ENCODE measurements around the gene PRKCA. TPM values are rescaled to one million over a fixed set of nuclear protein-coding genes. Genes with fewer than 3 reads are reported as not detected.

Gene PRKCA
- total and polyA plus RNA-seq, 2 of the 13 experiments (the other 11 are each of a cell fraction or from before 2014, with no cell fraction given) = 18.5 to 21.5 TPM

DNA sequence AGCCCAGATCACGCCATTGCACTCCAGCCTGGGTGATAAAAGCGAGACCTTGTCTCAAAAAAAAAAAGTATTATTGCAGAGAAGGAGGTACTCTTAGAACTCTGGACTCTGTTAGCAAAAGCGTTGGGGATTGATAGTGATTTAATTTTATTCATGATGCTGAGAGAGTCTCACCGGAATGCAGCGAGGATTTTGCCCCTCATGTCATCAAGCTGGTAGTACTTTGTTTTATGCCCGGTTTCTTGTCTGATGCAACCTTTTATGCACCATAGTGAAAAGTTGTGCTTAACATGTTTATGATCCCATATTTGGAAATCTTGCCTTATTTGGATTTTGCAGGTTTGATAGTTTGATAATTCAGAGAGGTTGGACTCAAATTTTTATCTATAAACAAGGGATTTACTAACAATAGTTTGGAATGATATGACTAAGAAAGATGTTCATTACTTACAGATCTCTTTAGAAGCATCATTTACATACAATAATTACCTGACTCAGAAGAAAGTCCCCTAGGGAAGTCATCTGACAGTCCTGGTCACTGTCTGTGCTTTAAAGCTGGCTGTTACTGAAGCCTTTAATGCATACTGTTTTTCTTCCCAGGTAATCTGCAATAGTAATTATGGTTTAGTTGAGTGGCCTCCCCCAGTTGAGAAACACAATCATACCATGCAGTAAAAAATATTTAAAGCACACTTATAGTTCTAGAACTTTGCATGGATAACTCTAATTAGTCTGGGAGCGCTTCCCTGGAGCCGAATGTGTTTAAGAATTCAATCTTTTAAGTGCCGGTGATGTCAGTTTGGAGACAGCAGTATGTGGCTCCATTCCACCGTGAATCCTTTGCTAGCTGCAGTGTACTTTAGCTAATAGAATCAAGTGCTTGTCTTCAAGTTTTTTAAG, 120.9 kb downstream of the PRKCA start:
- H4K20me1 ChIP-seq (ENCODE audit: insufficient read depth, low read length) = no peaks in the 10 kb centered on the region
- ChIA-PET CTCF (ENCODE audit: low intra/inter-chr PET ratio, low total read pairs) (no interaction called here), POLR2A (interaction anchor here (1.3 kb wide), 1 partner anchor 8 kb away, joined by 4 read pairs; no protein-coding TSS in a partner anchor)
- H3K4me1 ChIP-seq (ENCODE audit: insufficient read depth, low read length) = peaks cover 54% of the 10 kb centered on the region
- no peak overlapping the region for H3K4me3 ChIP-seq (replicated peaks in 1 of 3; ENCODE audit: insufficient read depth in 1 of 3, low read depth in 2 of 3, low read length in 3 of 3)
- H3K36me3 ChIP-seq (replicated peaks in 1 of 2; ENCODE audit: control insufficient read depth in 1 of 2, insufficient read depth in 2 of 2, low read length in 2 of 2) = no peaks in the 10 kb centered on the region
- BruUV-seq (replicated peaks) = no TSS peak
- DNase-seq (ENCODE audit: low spot score) (no peak), FAIRE-seq (no peak), ATAC-seq (no peak)
- in situ Hi-C loops (cut with HindIII; ENCODE audit: extremely low pct_ligation_motif_present, low pct_unique_long_range_greater_than_20kb) = no loop called here
- intact Hi-C loops (cut with micrococcal nuclease; ENCODE audit: unreplicated experiment) = no loop called here
- no peak overlapping the region for H3K9ac ChIP-seq (ENCODE audit: insufficient read depth, low read depth, low read length)
- no peak overlapping the region for H2AFZ ChIP-seq (ENCODE audit: low read length)
- no peak overlapping the region for H3K4me2 ChIP-seq (ENCODE audit: low read depth, low read length)
- WGBS (ENCODE audit: low lambda C conversion rate) = 96% methylated on average over 10 of the region's 10 CpGs
- H3K27me3 ChIP-seq (ENCODE audit: control insufficient read depth in 1 of 2, insufficient read depth in 2 of 2, low read length in 2 of 2) = no peaks in the 10 kb centered on the region
- no peak overlapping the region for H3K27ac ChIP-seq (ENCODE audit: extremely low read length, insufficient read depth, low read length)
- H3K79me2 ChIP-seq (ENCODE audit: insufficient read depth, low read length) = peaks cover 52% of the 10 kb centered on the region
- H3K9me3 ChIP-seq (ENCODE audit: low read length) = no peaks in the 10 kb centered on the region
- TF ChIP-seq ISX (CRISPR knock-in tag; conservative IDR thresholded peaks at IDR 0.05) (no peak), NFKB2 (CRISPR knock-in tag; IDR thresholded peaks at IDR 0.05; ENCODE audit: borderline replicate concordance) (no peak), FOXM1 (CRISPR knock-in tag; IDR thresholded peaks at IDR 0.05) (no peak), SIN3A (IDR thresholded peaks at IDR 0.05; ENCODE audit: borderline replicate concordance, low read depth, low read length) (no peak), GFI1 (CRISPR knock-in tag; IDR thresholded peaks at IDR 0.05; ENCODE audit: borderline replicate concordance) (no peak), ZNF292 (CRISPR knock-in tag; IDR thresholded peaks at IDR 0.05; ENCODE audit: borderline replicate concordance, low read depth) (no peak), ZNF260 (CRISPR knock-in tag; IDR thresholded peaks at IDR 0.05; ENCODE audit: borderline replicate concordance, low read depth) (no peak), ELF1 (CRISPR knock-in tag; IDR thresholded peaks at IDR 0.05) (no peak), HCFC1 (IDR thresholded peaks at IDR 0.05; ENCODE audit: low read depth, low read length) (no peak), MYNN (CRISPR knock-in tag; IDR thresholded peaks at IDR 0.05; ENCODE audit: low read depth) (no peak), SMAD3 (CRISPR knock-in tag; IDR thresholded peaks at IDR 0.05) (no peak), MZF1 (CRISPR knock-in tag; IDR thresholded peaks at IDR 0.05; ENCODE audit: borderline replicate concordance) (no peak), ATF7-NPFF (CRISPR knock-in tag; IDR thresholded peaks at IDR 0.05; ENCODE audit: low read depth) (no peak)
- TF ChIP-seq, protein P1, sequence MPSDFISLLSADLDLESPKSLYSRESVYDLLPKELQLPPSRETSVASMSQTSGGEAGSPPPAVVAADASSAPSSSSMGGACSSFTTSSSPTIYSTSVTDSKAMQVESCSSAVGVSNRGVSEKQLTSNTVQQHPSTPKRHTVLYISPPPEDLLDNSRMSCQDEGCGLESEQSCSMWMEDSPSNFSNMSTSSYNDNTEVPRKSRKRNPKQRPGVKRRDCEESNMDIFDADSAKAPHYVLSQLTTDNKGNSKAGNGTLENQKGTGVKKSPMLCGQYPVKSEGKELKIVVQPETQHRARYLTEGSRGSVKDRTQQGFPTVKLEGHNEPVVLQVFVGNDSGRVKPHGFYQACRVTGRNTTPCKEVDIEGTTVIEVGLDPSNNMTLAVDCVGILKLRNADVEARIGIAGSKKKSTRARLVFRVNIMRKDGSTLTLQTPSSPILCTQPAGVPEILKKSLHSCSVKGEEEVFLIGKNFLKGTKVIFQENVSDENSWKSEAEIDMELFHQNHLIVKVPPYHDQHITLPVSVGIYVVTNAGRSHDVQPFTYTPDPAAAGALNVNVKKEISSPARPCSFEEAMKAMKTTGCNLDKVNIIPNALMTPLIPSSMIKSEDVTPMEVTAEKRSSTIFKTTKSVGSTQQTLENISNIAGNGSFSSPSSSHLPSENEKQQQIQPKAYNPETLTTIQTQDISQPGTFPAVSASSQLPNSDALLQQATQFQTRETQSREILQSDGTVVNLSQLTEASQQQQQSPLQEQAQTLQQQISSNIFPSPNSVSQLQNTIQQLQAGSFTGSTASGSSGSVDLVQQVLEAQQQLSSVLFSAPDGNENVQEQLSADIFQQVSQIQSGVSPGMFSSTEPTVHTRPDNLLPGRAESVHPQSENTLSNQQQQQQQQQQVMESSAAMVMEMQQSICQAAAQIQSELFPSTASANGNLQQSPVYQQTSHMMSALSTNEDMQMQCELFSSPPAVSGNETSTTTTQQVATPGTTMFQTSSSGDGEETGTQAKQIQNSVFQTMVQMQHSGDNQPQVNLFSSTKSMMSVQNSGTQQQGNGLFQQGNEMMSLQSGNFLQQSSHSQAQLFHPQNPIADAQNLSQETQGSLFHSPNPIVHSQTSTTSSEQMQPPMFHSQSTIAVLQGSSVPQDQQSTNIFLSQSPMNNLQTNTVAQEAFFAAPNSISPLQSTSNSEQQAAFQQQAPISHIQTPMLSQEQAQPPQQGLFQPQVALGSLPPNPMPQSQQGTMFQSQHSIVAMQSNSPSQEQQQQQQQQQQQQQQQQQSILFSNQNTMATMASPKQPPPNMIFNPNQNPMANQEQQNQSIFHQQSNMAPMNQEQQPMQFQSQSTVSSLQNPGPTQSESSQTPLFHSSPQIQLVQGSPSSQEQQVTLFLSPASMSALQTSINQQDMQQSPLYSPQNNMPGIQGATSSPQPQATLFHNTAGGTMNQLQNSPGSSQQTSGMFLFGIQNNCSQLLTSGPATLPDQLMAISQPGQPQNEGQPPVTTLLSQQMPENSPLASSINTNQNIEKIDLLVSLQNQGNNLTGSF (CRISPR knock-in tag; IDR thresholded peaks at IDR 0.05) = no peak
- TF ChIP-seq, protein P2, sequence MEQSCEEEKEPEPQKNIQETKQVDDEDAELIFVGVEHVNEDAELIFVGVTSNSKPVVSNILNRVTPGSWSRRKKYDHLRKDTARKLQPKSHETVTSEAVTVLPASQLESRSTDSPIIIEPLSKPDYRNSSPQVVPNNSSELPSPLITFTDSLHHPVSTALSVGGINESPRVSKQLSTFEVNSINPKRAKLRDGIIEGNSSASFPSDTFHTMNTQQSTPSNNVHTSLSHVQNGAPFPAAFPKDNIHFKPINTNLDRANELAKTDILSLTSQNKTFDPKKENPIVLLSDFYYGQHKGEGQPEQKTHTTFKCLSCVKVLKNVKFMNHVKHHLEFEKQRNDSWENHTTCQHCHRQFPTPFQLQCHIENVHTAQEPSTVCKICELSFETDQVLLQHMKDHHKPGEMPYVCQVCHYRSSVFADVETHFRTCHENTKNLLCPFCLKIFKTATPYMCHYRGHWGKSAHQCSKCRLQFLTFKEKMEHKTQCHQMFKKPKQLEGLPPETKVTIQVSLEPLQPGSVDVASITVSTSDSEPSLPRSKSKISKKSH (CRISPR knock-in tag; IDR thresholded peaks at IDR 0.05; ENCODE audit: borderline replicate concordance) = no peak
- TF ChIP-seq, protein P3, sequence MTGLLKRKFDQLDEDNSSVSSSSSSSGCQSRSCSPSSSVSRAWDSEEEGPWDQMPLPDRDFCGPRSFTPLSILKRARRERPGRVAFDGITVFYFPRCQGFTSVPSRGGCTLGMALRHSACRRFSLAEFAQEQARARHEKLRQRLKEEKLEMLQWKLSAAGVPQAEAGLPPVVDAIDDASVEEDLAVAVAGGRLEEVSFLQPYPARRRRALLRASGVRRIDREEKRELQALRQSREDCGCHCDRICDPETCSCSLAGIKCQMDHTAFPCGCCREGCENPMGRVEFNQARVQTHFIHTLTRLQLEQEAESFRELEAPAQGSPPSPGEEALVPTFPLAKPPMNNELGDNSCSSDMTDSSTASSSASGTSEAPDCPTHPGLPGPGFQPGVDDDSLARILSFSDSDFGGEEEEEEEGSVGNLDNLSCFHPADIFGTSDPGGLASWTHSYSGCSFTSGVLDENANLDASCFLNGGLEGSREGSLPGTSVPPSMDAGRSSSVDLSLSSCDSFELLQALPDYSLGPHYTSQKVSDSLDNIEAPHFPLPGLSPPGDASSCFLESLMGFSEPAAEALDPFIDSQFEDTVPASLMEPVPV (CRISPR knock-in tag; IDR thresholded peaks at IDR 0.05) = no peak

Measured in HepG2 (cell line).